AG04449 (cell line): ENCODE results near the gene ORAI2.
A peak's percentile ranks its signal among the peaks of the same experiment; 100 is the strongest.

Experiments
- CTCF ChIA-PET: fragments of 350-600 bp; formaldehyde crosslinking; extraction: SDS; loops from one replicate; lab custom pipeline; 2021; ENCODE audit warnings: antibody characterized with exemption; lab: Yijun Ruan, JAX
- POLR2A ChIA-PET: fragments of 400-600, 350-600 bp; formaldehyde crosslinking; extraction: SDS; loops from one replicate; lab custom pipeline; 2020; ENCODE audit warnings: antibody characterized with exemption, inconsistent platforms; lab: Yijun Ruan, JAX
- DNase-seq: peaks from one replicate; pipeline ENCODE4 v3.0.0-alpha.2; 2010; ENCODE audit warnings: low read depth, low spot score
- H3K4me3 ChIP-seq: 2 replicates; pipeline ENCODE4 v1.5.1; 2011; ENCODE audit warnings: low read depth, mild to moderate bottlenecking, control low read depth, low read length
- TF ChIP-seq, protein P1 (sequence below): IDR thresholded peaks from one replicate; pipeline ENCODE4 v1.5.1; 2011; ENCODE audit warnings: mild to moderate bottlenecking, moderate library complexity, low read length, control low read depth, inconsistent platforms; ENCODE audit not compliant: insufficient read depth; ENCODE audit errors: missing control alignments

ORAI2 gene

DNA sequence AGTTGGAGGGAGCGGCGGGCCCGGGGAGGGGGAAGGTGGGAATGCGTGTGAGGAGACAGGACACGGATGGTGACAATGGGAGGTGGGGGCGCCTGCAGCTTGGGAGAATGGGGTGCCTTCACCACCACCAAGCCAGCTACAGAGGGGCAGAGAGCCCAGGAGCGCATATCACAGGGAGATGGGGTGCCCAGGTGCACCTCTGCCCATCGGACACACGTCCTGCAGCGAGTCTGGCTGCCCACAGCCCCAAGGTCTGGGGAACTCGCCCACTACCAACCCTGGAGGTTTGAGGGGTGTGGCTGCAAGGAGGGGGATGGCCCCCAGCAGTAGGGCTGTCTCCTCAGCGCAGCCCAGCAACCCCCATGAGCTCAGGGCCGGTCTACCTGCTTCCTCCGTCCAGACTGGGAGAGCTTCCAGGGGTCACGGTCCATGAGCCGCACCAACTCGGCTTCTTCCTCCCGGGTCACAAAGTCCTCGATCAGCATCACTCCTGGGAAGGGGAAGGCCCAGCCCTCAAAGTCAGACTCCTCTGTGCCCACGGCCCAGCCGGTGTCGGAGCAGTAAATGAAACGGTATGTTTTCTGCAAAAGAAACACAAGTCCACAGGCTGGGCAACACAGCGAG lies 26.0 kb downstream of the ORAI2 start:
- TF ChIP-seq, protein P1, sequence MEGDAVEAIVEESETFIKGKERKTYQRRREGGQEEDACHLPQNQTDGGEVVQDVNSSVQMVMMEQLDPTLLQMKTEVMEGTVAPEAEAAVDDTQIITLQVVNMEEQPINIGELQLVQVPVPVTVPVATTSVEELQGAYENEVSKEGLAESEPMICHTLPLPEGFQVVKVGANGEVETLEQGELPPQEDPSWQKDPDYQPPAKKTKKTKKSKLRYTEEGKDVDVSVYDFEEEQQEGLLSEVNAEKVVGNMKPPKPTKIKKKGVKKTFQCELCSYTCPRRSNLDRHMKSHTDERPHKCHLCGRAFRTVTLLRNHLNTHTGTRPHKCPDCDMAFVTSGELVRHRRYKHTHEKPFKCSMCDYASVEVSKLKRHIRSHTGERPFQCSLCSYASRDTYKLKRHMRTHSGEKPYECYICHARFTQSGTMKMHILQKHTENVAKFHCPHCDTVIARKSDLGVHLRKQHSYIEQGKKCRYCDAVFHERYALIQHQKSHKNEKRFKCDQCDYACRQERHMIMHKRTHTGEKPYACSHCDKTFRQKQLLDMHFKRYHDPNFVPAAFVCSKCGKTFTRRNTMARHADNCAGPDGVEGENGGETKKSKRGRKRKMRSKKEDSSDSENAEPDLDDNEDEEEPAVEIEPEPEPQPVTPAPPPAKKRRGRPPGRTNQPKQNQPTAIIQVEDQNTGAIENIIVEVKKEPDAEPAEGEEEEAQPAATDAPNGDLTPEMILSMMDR = no peak
- H3K4me3 ChIP-seq = no peak overlapping the region
- no peak for DNase-seq
- ChIA-PET POLR2A (interaction anchor here (0.7 kb wide), 1 partner anchor 12 kb away, joined by 3 read pairs; no protein-coding TSS in a partner anchor), CTCF (no interaction called here)

DNA sequence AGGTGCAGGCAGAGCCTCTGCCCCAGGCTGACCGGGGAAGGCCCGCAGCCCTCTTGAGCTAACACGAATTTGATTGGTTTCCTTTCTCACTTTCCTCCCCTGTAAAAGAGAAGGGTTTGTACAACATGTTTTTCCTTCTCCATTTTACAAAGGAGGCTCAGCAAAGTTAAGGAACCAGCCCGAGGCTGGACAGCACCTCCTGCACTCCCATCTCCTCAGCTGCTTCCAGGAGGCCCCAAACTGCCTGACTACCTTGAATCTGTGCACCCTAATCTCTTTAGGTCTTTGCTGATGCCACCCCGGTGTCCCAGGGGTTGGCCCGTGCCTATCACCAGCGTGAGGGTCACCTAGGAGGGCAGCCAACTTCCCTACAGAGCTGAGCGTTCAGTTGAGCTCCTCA lies 27.1 kb downstream of the ORAI2 start:
- no peak for DNase-seq
- CTCF ChIA-PET = interaction anchor here (0.9 kb wide), 1 partner anchor 8 kb away, joined by 3 read pairs; no protein-coding TSS in a partner anchor
- TF ChIP-seq, protein P1 = no peak
- POLR2A ChIA-PET = no interaction called here
- H3K4me3 ChIP-seq = no peak overlapping the region

DNA sequence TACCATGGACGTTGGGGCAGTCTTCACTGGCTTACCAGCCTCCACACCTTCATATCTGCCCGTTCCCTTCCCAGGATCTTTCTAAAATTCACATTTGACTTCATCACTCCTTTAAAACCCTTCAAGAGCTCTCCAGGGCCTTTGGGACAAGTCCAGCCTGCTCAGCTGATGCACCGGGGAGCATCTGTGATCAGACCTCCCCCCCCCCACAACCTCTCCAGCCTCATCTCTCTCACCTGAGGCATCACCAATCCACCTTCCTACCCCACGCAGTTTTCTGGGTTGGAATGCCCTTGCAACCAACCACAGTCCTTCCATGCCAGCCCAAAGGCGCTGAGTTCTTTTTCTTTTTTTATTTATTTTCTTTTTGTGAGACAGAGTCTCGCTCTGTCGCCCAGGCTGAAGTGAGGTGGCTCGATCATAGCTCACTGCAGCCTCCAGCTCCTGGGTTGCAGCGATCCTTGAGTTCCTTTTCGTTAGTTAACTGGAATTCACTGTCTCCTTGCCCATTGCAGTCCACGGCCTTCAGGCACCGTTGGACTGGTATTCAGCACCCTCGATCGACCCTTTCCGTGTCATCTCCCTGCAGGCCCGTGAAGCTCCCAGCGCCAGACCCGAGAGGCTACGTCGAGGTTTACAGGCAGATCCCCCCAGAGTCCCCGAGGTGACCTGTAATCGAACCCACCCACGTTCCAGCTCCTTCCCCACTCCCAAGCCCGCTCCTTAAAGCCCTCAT lies 30.6 kb downstream of the ORAI2 start:
- H3K4me3 ChIP-seq = peak overlapping the region; percentile 99
- no peak for DNase-seq
- ChIA-PET POLR2A (interaction anchor here (0.6 to 0.9 kb wide), 3 partner anchors 8 to 30 kb away, joined by 3 to 5 read pairs (median 5); no protein-coding TSS in a partner anchor), CTCF (interaction anchor here (0.8 to 5.0 kb wide), 9 partner anchors 8 to 73 kb away, joined by 3 to 25 read pairs (median 4); no protein-coding TSS in a partner anchor)
- TF ChIP-seq, protein P1 = no peak

DNA sequence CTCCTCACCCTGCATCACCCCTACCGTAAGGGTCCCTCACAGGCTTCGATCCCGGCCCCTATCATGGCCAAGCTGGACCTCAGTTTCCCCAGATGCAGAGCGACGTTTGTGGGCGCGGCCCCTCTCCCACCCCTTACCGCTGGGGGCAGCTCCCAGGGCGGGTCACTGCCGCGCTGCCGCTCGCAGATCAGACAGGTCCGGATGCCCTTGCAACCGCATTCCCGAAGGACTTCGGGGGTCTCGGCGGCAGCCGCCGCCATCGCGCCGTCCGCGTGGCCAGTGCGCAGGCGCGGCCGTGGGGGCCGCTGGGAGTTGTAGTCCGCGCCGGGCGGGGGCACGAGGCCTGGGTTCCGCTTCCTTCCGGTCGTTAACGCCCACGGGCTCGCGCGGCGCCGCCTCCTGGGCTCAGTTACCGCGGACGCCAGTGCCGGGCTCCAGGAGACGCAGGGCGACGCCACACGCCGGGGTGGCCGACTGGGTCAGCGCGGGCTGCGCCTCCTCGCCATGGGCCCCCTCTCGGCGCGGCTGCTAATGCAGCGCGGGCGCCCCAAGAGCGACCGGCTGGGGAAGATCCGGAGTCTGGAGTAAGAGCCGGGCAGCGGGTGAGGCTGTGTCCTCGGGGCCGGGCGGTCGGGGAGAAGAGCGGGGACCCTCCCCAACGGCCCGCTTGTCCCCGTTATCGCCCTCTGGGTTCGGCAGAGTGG lies 31.4 kb downstream of the ORAI2 start, which contains the start of the genes ALKBH4 and LRWD1:
ALKBH4 (minus strand) TSS at position 287 of the 704 bp plus-strand sequence; CDS start at position 260, 27 bp downstream.
LRWD1 (plus strand) TSS at position 408 of the 704 bp plus-strand sequence; CDS start at position 505, 97 bp downstream.
- TF ChIP-seq, protein P1 = peak; percentile 19
- CTCF ChIA-PET = interaction anchor here (0.8 to 5.0 kb wide), 11 partner anchors 8 to 187 kb away, joined by 3 to 25 read pairs (median 4); no protein-coding TSS in a partner anchor
- no peak for DNase-seq
- POLR2A ChIA-PET = interaction anchor here (0.6 to 0.9 kb wide), 3 partner anchors 9 to 31 kb away, joined by 3 to 5 read pairs (median 5); no protein-coding TSS in a partner anchor
- H3K4me3 ChIP-seq = peak within 1 kb of the TSS; percentile 99

DNA sequence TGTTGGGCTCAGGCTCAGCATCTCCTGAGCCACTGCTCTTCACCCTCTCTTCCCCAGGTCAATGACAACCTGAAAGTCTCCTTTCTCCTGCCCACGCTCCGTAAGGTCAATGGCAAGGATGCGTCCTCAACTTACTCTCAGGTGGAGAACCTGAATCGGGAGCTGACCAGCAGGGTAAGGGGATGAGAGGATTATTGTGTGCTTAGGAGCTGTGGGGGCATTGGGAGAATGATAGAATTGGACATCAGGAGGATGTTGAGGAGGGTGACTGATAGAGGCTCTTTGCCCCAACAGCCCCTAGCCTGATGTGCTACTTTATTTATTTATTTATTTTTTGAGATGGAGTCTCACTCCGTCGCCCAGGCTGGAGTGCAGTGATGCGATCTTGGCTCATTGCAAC lies 32.7 kb downstream of the ORAI2 start:
- ChIA-PET POLR2A (no interaction called here), CTCF (interaction anchor here (0.6 to 5.0 kb wide), 7 partner anchors 11 to 188 kb away, joined by 3 to 25 read pairs (median 3); no protein-coding TSS in a partner anchor)
- no peak for DNase-seq
- H3K4me3 ChIP-seq = peak overlapping the region; percentile 99
- TF ChIP-seq, protein P1 = no peak
